Memory B cell (primary cell): ENCODE results near the gene PIK3C2B.
"Not testable (repeated sequence)": the region's sequence is repeated elsewhere in the genome, so short reads cannot be mapped to it uniquely, and the experiment has no call there.

ENCODE experiments used
- ATAC-seq: fragments of 150-1000 bp; cut with Tn5 transposase; 2 replicates; pipeline ENCODE4 v1.10.0; 2021; ENCODE audit warnings: low read depth, mild to moderate bottlenecking, moderate library complexity
- DNase-seq, 2 donors: peaks; one replicate each; pipeline ENCODE4 v3.0.0; 2022; ENCODE audit warnings: low spot score in 2 of 2
- H3K27ac Mint-ChIP-seq: one replicate; pipeline ENCODE4 v1.8.0; 2022; ENCODE audit warnings: mild to moderate bottlenecking, moderate library complexity, mixed read lengths
- H3K27me3 Mint-ChIP-seq: one replicate; pipeline ENCODE4 v1.8.0; 2022; ENCODE audit warnings: mixed read lengths
- H3K36me3 Mint-ChIP-seq: one replicate; pipeline ENCODE4 v1.8.0; 2022; ENCODE audit warnings: mild to moderate bottlenecking, mixed read lengths
- H3K4me1 Mint-ChIP-seq: one replicate; pipeline ENCODE4 v1.8.0; 2022; ENCODE audit warnings: mixed read lengths
- H3K4me3 Mint-ChIP-seq: one replicate; pipeline ENCODE4 v1.8.0; 2022; ENCODE audit warnings: mild to moderate bottlenecking, moderate library complexity, mixed read lengths
- H3K9me3 Mint-ChIP-seq: one replicate; pipeline ENCODE4 v1.8.0; 2022; ENCODE audit warnings: mixed read lengths

PIK3C2B gene

GRCh38 chr1:204502241-204502640 lies 7.6 kb upstream of the PIK3C2B start:
- Mint-ChIP-seq H3K36me3 (peaks cover 2% of the 10 kb centered on the region), H3K4me1 (peaks cover 39% of the 10 kb centered on the region), H3K27ac (peak overlapping the region; percentile 77), H3K27me3 (no peaks in the 10 kb centered on the region), H3K4me3 (no peak overlapping the region), H3K9me3 (no peaks in the 10 kb centered on the region)
- ATAC-seq = no peak
- DNase-seq = no peak

GRCh38 chr1:204499511-204500468 lies 5.2 kb upstream of the PIK3C2B start:
- Mint-ChIP-seq H3K4me1 (peaks cover 42% of the 10 kb centered on the region), H3K27ac (no peak overlapping the region), H3K9me3 (no peaks in the 10 kb centered on the region), H3K4me3 (no peak overlapping the region), H3K36me3 (no peaks in the 10 kb centered on the region), H3K27me3 (no peaks in the 10 kb centered on the region)
- DNase-seq = no peak
- no peak for ATAC-seq

- H3K4me3 Mint-ChIP-seq = no peak overlapping the region
- H3K27me3 Mint-ChIP-seq = no peaks in the 10 kb centered on the region
- peaks cover 42% of the 10 kb centered on the region for H3K4me1 Mint-ChIP-seq
- no peak for DNase-seq
- no peaks in the 10 kb centered on the region for H3K36me3 Mint-ChIP-seq
- ATAC-seq = no peak
- peak overlapping the region; percentile 78 for H3K27ac Mint-ChIP-seq
- H3K9me3 Mint-ChIP-seq = no peaks in the 10 kb centered on the region
Measured at GRCh38 chr1:204498981-204499380, 4.4 kb upstream of the PIK3C2B start.

- ATAC-seq (no peak), DNase-seq (no peak)
- Mint-ChIP-seq H3K27ac (peak overlapping the region; percentile 96), H3K27me3 (no peaks in the 10 kb centered on the region), H3K4me3 (peak overlapping the region; percentile 98), H3K9me3 (no peaks in the 10 kb centered on the region), H3K36me3 (no peaks in the 10 kb centered on the region), H3K4me1 (peaks cover 57% of the 10 kb centered on the region)
Measured at GRCh38 chr1:204495777-204496176, 1.2 kb upstream of the PIK3C2B start.

- H3K4me1 Mint-ChIP-seq = peaks cover 60% of the 10 kb centered on the region
- H3K27me3 Mint-ChIP-seq = no peaks in the 10 kb centered on the region
- H3K9me3 Mint-ChIP-seq = no peaks in the 10 kb centered on the region
- ATAC-seq = peak; percentile 56
- peak overlapping the region; percentile 98 for H3K4me3 Mint-ChIP-seq
- peak overlapping the region; percentile 96 for H3K27ac Mint-ChIP-seq
- peaks cover under 1% of the 10 kb centered on the region for H3K36me3 Mint-ChIP-seq
- peak in 1 of 2 donors; percentile 26 for DNase-seq
Measured at GRCh38 chr1:204495078-204495753, 611 bp upstream of the PIK3C2B start.

GRCh38 chr1:204493984-204494280 lies 673 bp downstream of the PIK3C2B start:
- Mint-ChIP-seq H3K9me3 (no peaks in the 10 kb centered on the region), H3K4me3 (peak overlapping the region; percentile 98), H3K27me3 (no peaks in the 10 kb centered on the region), H3K36me3 (peaks cover 7% of the 10 kb centered on the region), H3K27ac (peak overlapping the region; percentile 96), H3K4me1 (peaks cover 61% of the 10 kb centered on the region)
- peak; percentile 26 for ATAC-seq
- DNase-seq = no peak

GRCh38 chr1:204493145-204493983 lies 1.2 kb downstream of the PIK3C2B start:
- ATAC-seq = no peak
- peaks cover 61% of the 10 kb centered on the region for H3K4me1 Mint-ChIP-seq

GRCh38 chr1:204491655-204492054 lies 3.0 kb downstream of the PIK3C2B start:
- Mint-ChIP-seq H3K36me3 (peaks cover 18% of the 10 kb centered on the region), H3K27ac (peak overlapping the region; percentile 79), H3K9me3 (no peaks in the 10 kb centered on the region), H3K4me1 (peaks cover 57% of the 10 kb centered on the region), H3K4me3 (peak overlapping the region; percentile 98), H3K27me3 (no peaks in the 10 kb centered on the region)
- ATAC-seq (no peak), DNase-seq (no peak)

More at GRCh38 chr1:204493145-204493983, 1.2 kb downstream of the PIK3C2B start:
- Mint-ChIP-seq H3K4me3 (peak overlapping the region; percentile 98), H3K36me3 (peaks cover 13% of the 10 kb centered on the region), H3K9me3 (no peaks in the 10 kb centered on the region), H3K27me3 (no peaks in the 10 kb centered on the region), H3K27ac (peak overlapping the region; percentile 96)
- DNase-seq = no peak

GRCh38 chr1:204487256-204487615 lies 7.4 kb downstream of the PIK3C2B start:
- DNase-seq = no peak
- Mint-ChIP-seq H3K4me1 (peaks cover 51% of the 10 kb centered on the region), H3K9me3 (no peaks in the 10 kb centered on the region), H3K4me3 (no peak overlapping the region), H3K27me3 (no peaks in the 10 kb centered on the region), H3K36me3 (peaks cover 30% of the 10 kb centered on the region), H3K27ac (peak overlapping the region; percentile 32)
- no peak for ATAC-seq

GRCh38 chr1:204486513-204487255 lies 7.9 kb downstream of the PIK3C2B start:
- ATAC-seq, H3K9me3 Mint-ChIP-seq, DNase-seq, H3K27me3 Mint-ChIP-seq, H3K4me3 Mint-ChIP-seq: not testable (repeated sequence)
- H3K27ac Mint-ChIP-seq = peak overlapping the region; percentile 32
- H3K36me3 Mint-ChIP-seq = peaks cover 30% of the 10 kb centered on the region
- H3K4me1 Mint-ChIP-seq = peaks cover 50% of the 10 kb centered on the region

GRCh38 chr1:204483791-204484190 lies 10.8 kb downstream of the PIK3C2B start:
- Mint-ChIP-seq H3K9me3 (no peaks in the 10 kb centered on the region), H3K27ac (peak overlapping the region; percentile 81), H3K4me1 (peaks cover 63% of the 10 kb centered on the region), H3K4me3 (no peak overlapping the region), H3K27me3 (no peaks in the 10 kb centered on the region), H3K36me3 (peaks cover 21% of the 10 kb centered on the region)
- no peak for ATAC-seq
- no peak for DNase-seq

- Mint-ChIP-seq H3K4me3 (peak overlapping the region; percentile 68), H3K9me3 (no peaks in the 10 kb centered on the region), H3K4me1 (peaks cover 78% of the 10 kb centered on the region), H3K36me3 (peaks cover 17% of the 10 kb centered on the region), H3K27ac (peak overlapping the region; percentile 89), H3K27me3 (no peaks in the 10 kb centered on the region)
- DNase-seq (no peak), ATAC-seq (peak; percentile 40)
Measured at GRCh38 chr1:204480515-204480914, 14.1 kb downstream of the PIK3C2B start.

- Mint-ChIP-seq H3K27ac (peak overlapping the region; percentile 66), H3K4me1 (peaks cover 81% of the 10 kb centered on the region), H3K36me3 (peaks cover 17% of the 10 kb centered on the region), H3K27me3 (no peaks in the 10 kb centered on the region), H3K9me3 (no peaks in the 10 kb centered on the region), H3K4me3 (peak overlapping the region; percentile 6)
- ATAC-seq (no peak), DNase-seq (no peak)
Measured at GRCh38 chr1:204479387-204480136, 15.0 kb downstream of the PIK3C2B start.
